GM20000 (cell line): ENCODE data around the gene EXOC2.

Source experiments
- DNase-seq: peaks from one replicate; pipeline ENCODE4 v3.0.0; 2012; ENCODE audit warnings: low spot score
- TF ChIP-seq, protein P1 (sequence below): IDR thresholded peaks from 2 replicates; pipeline ENCODE4 v1.5.1; 2012; ENCODE audit warnings: mild to moderate bottlenecking, control low read depth; ENCODE audit errors: extremely low read depth, missing control alignments

EXOC2 gene

GRCh38 chr6:516213-516612, 176.7 kb downstream of the EXOC2 start:
- TF ChIP-seq, protein P1, sequence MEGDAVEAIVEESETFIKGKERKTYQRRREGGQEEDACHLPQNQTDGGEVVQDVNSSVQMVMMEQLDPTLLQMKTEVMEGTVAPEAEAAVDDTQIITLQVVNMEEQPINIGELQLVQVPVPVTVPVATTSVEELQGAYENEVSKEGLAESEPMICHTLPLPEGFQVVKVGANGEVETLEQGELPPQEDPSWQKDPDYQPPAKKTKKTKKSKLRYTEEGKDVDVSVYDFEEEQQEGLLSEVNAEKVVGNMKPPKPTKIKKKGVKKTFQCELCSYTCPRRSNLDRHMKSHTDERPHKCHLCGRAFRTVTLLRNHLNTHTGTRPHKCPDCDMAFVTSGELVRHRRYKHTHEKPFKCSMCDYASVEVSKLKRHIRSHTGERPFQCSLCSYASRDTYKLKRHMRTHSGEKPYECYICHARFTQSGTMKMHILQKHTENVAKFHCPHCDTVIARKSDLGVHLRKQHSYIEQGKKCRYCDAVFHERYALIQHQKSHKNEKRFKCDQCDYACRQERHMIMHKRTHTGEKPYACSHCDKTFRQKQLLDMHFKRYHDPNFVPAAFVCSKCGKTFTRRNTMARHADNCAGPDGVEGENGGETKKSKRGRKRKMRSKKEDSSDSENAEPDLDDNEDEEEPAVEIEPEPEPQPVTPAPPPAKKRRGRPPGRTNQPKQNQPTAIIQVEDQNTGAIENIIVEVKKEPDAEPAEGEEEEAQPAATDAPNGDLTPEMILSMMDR = no peak
- DNase-seq = no peak

DNA sequence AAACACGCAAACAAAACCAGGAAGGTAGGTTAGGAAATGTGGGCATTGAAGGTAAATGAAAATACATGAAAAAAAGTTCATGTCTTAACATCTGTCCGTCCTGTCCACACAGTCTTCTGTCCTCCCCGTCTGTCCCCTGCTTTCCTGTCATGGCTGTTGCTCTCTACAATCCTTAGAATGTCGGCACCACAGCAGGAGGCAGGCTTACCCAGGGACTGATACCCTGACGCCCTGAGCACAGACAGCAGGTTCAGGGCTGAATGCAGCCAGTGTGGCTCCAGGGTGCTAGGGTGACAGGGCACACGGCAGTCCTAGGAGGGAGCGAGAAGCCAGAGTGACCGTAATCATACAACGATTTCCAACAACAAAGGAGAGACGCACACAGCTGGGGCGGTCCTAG, 177.7 kb downstream of the EXOC2 start:
- DNase-seq = no peak
- TF ChIP-seq, protein P1 = no peak

- DNase-seq = no peak
- TF ChIP-seq, protein P1 = no peak
These were observed 178.5 kb downstream of the EXOC2 start for GRCh38 chr6:514396-514978.

DNA sequence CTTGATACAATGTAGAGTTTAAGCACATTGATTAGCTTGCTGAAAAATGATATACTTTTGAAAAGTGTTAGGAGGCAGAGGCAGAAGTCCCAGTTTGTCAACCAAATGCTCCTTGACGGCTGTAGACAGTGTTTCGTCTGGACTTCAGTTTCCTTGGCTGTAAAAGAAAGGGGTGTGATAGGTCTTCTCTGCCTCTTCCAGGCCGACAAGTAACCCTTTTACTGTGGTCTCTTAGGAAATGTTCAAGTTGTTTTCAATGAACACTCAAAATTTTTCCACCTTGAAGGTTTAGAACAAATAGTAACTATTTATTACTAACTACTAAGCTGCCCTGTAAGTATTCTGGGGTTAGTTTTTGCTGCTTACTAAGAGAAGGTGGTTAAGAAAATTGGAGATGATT, 179.0 kb downstream of the EXOC2 start:
- no peak for DNase-seq
- TF ChIP-seq, protein P1 = no peak

DNA sequence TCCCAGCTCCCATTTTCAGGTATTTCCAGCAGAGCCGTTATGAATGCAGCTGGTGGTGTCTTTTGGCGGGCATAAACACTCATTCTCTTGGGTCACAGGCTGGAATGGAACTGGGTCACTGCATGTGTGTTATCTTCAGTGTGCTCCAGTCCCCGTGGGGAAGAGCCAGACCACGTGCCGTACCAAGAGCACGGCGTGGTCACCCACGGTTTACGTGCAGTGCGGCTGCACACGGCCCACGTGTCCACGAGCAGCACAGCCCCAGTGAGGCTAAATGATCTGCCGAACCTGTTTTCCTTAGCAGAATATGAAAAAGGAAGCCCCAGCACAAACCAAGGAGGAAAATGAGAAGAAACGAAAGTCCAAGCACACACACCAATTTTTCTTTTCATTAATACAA, 179.9 kb downstream of the EXOC2 start:
- no peak for DNase-seq
- TF ChIP-seq, protein P1 = no peak

DNA sequence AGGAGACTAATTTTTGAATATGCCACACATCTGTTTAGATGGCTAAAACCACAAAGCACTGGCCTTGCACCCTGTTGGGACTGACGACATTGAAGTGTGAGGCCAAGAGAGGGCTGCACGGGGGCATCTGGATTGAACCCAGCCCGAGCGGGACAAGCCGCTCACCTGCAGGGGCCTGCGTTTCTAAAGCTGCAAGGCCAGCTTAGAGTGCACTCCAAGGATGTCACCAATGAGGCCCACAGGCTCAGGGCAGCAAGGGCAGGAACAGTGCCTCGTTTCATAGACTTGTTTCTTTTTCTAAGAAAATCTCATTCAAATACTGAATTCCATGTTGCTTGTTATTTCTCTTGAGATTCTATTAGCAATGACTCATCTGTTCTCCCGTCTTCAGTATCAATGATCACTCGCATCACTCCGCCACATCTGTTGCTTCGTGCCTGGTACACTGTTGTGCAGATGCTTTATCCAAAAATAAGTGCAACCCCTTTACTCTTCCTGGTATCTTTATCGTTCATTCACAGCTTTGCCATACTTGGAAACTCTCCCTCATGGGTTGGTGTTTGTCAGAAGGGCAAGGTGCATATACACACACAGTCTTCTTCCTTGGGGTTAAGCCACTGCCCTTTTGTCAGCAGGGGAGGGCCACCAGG, 181.3 kb downstream of the EXOC2 start:
- TF ChIP-seq, protein P1 = no peak
- no peak for DNase-seq

- DNase-seq = no peak
- TF ChIP-seq, protein P1 = no peak
These were observed 183.3 kb downstream of the EXOC2 start for GRCh38 chr6:509676-510075.
